Measurements from ENCODE around the gene BDP1. TPM values are rescaled to one million over a fixed set of nuclear protein-coding genes. Genes with fewer than 3 reads are reported as not detected.
"Not testable (repeated sequence)": the region's sequence is repeated elsewhere in the genome, so short reads cannot be mapped to it uniquely, and the experiment has no call there.

BDP1 gene
- total RNA-seq, 4 donors from 2014 or later: 41.8 to 75.3 (median 52.9) TPM

GRCh38 chr5:71564895-71565294 is 109.4 kb downstream of the BDP1 start:
- intact Hi-C loops (cut with DNase I): no loop called here
- TF ChIP-seq POLR2A (IDR thresholded peaks at IDR 0.05) (no peak), CTCF (IDR thresholded peaks at IDR 0.05) (no peak)
- H3K36me3 ChIP-seq: peaks cover 27 to 32% of the 10 kb centered on the region in 2 donors

GRCh38 chr5:71569748-71570509 is 114.5 kb downstream of the BDP1 start:
- Histone ChIP-seq H3K4me1 (no peaks in the 10 kb centered on the region), H3K4me3 (replicated peaks in 1 of 3) (no peak overlapping the region), H3K27me3 (no peaks in the 10 kb centered on the region), H3K9me3 (no peaks in the 10 kb centered on the region), H3K36me3 (peaks cover 4 to 15% of the 10 kb centered on the region in 2 donors), H3K27ac (no peak overlapping the region)
- no peak for DNase-seq
- TF ChIP-seq CTCF (IDR thresholded peaks at IDR 0.05) (no peak), POLR2A (IDR thresholded peaks at IDR 0.05) (no peak)
- WGBS, 2 donors: 82 to 95% methylated on average over 5 of the region's 5 CpGs
- intact Hi-C loops (cut with DNase I): no loop called here

More at GRCh38 chr5:71564895-71565294, 109.4 kb downstream of the BDP1 start:
- DNase-seq: no peak
- no peak overlapping the region for H3K4me3 ChIP-seq (replicated peaks in 1 of 3)
- no peaks in the 10 kb centered on the region for H3K4me1 ChIP-seq
- no peaks in the 10 kb centered on the region for H3K27me3 ChIP-seq
- H3K9me3 ChIP-seq: no peaks in the 10 kb centered on the region
- H3K27ac ChIP-seq: no peak overlapping the region

- 91 to 93% methylated on average over 6 to 7 of the region's 7 CpGs for WGBS, 2 donors
- intact Hi-C loops (cut with DNase I); H3K4me3 ChIP-seq (replicated peaks in 1 of 3); H3K36me3 ChIP-seq; H3K27ac ChIP-seq; H3K4me1 ChIP-seq; DNase-seq; H3K9me3 ChIP-seq; H3K27me3 ChIP-seq: not testable (repeated sequence)
Observed at GRCh38 chr5:71571811-71572210, 116.4 kb downstream of the BDP1 start.

- WGBS, 2 donors: 41 to 46% methylated on average over 7 of the region's 7 CpGs
- Histone ChIP-seq H3K4me3 (replicated peaks in 1 of 3) (no peak overlapping the region), H3K4me1 (peaks cover 0 to 12% of the 10 kb centered on the region in 2 donors), H3K27me3 (no peaks in the 10 kb centered on the region), H3K9me3 (no peaks in the 10 kb centered on the region), H3K36me3 (peaks cover 0 to under 1% of the 10 kb centered on the region in 2 donors), H3K27ac (no peak overlapping the region)
- TF ChIP-seq POLR2A (IDR thresholded peaks at IDR 0.05) (no peak), CTCF (IDR thresholded peaks at IDR 0.05) (peak in 3 of 6 experiments; percentile 44 to 57 (median 51))
- intact Hi-C loops (cut with DNase I): no loop called here
- DNase-seq: peak; percentile 14 to 46
Observed at GRCh38 chr5:71573591-71573990, 118.1 kb downstream of the BDP1 start.

- DNase-seq; H3K27ac ChIP-seq; H3K4me3 ChIP-seq (replicated peaks in 1 of 3); H3K9me3 ChIP-seq; H3K27me3 ChIP-seq; intact Hi-C loops (cut with DNase I); H3K36me3 ChIP-seq: not testable (repeated sequence)
- H3K4me1 ChIP-seq: peaks cover 0 to 12% of the 10 kb centered on the region in 2 donors
- 97 to 98% methylated on average over 4 of the region's 4 CpGs for WGBS, 2 donors
Observed at GRCh38 chr5:71575588-71575987, 120.1 kb downstream of the BDP1 start.

GRCh38 chr5:71576241-71576640 is 120.8 kb downstream of the BDP1 start:
- no peaks in the 10 kb centered on the region for H3K36me3 ChIP-seq
- no peak overlapping the region for H3K27ac ChIP-seq
- H3K4me3 ChIP-seq (replicated peaks in 1 of 3): no peak overlapping the region
- DNase-seq: no peak
- 95 to 98% methylated on average over 3 of the region's 3 CpGs for WGBS, 2 donors
- no peaks in the 10 kb centered on the region for H3K9me3 ChIP-seq
- TF ChIP-seq POLR2A (IDR thresholded peaks at IDR 0.05): no peak
- no peak for TF ChIP-seq CTCF (IDR thresholded peaks at IDR 0.05)
- H3K4me1 ChIP-seq: peaks cover 0 to 12% of the 10 kb centered on the region in 2 donors
- H3K27me3 ChIP-seq: no peaks in the 10 kb centered on the region
- intact Hi-C loops (cut with DNase I): no loop called here

DNA sequence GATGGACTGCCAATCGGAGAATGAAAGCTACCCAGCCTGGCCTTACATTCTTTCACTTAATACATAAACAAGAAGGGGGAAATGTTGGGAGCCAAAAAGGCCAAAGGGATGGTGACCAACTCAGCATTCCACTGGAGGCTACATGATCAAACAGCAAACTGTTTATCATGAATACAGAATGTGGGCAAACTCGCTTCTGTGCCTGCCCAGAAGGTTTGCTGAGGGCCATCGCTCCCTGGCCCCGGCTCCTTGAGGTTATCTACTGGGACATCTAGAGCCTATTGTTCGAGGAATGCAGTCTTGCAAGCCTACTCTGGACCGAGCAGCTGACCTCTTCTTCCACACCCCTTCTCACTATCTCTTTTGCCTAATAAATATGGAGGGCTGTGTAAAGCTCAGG is 122.4 kb downstream of the BDP1 start:
- intact Hi-C loops (cut with DNase I); H3K27ac ChIP-seq; H3K27me3 ChIP-seq; H3K4me3 ChIP-seq (replicated peaks in 1 of 3); H3K9me3 ChIP-seq; DNase-seq; H3K36me3 ChIP-seq: not testable (repeated sequence)
- 84 to 93% methylated on average over 6 of the region's 6 CpGs for WGBS, 2 donors
- peaks cover 0 to 12% of the 10 kb centered on the region in 2 donors for H3K4me1 ChIP-seq
